Hematopoietic multipotent progenitor cell (in vitro differentiated cells): Measurements from ENCODE around the gene RALA. TPM values are rescaled to one million over a fixed set of nuclear protein-coding genes. Genes with fewer than 3 reads are reported as not detected.
"Not testable (repeated sequence)": the region's sequence is repeated elsewhere in the genome, so short reads cannot be mapped to it uniquely, and the experiment has no call there.

Source experiments
- DNase-seq, 3 donors: peaks; one replicate each; pipeline ENCODE4 v3.0.0-alpha.2; 2011 to 2015; ENCODE audit warnings: low read depth in 2 of 3, low spot score in 2 of 3
- total RNA-seq: library from RNA; depleted of rRNA; stranded (reverse); fragments of >200 nt; gene quantifications from one replicate; pipeline ENCODE4 v1.2.3, GENCODE V29; 2012

RALA gene
- total RNA-seq, 1 donor = 8.3 TPM

DNA sequence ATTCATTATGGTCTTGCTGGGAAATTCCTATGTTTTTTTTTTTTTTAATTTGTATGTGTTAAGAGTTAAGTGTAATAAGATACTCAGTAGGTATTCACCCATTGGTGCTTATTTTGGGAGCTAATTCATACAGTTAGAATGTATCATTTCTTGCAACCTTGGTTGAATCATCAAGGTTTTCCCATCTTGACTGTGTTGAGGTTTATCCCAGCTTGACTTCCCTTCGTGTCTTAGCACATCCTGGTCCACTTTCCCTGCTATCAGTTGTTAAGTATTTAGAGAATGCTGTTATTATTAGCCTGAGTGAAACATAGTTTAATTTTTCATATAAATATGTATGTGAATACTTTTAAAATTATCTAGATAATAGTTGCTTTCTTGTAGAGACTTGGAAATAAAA is 20.8 kb downstream of the RALA start:
- DNase-seq = no peak

DNA sequence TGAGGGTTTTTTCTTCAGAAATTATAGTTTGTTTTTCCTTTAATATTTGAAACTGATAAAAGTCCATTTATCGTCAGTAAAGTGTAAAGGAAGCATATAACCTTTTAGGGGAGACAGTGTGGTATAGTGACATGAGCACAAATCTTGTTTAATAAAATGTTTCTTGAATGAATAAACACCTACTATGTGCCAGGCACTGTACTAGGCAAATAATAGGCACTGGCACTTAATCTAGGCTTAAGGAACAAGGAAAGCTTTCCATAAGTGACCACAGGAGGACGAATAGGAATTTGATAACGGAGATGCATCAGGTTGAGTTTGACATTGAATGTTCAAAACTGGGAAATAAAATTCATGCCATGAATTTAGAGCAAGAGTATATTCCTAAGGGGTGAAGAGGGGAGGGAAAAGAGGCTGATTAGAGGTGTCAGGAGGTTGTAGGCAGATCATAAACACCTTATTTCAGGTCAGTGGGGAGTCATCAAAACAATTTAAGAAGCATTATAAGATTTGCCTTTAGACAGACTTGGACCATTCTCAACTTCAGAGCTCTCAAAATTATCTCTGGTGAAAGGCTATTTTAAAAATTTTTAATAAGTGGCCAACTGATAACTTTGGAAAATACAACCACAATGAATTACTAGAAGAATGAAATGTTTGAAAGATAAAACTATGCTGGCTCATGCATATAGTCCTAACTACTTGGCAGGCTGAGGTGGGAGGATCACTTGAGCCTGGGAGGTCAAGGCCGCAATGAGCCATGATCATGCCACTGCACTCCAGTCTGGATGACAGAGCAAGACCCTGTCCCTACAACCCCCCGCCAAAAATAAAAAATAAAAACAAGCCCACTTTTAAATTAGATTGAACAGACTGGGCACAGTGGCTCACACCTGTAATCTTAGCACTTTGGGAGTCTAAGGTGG is 22.4 kb downstream of the RALA start:
- DNase-seq = no peak

DNA sequence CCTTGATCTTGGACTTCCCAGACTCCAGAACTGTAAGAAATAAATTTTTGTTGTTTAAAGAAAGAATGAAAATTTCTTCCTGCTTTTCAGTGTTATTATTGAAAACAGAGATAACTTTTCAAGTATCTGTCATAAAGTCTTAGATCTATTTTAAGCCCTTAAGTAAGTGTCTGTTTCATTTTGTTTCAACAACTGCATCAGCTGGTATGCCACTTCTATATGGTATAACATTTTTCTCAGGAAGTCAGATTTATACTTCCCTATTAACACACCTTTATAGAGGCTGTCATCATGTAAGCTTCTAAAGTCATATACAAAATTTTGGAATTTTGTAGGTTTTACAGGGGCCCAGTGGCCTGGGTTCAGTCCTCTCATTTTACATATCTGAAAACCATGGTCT is 24.4 kb downstream of the RALA start:
- DNase-seq = no peak

DNA sequence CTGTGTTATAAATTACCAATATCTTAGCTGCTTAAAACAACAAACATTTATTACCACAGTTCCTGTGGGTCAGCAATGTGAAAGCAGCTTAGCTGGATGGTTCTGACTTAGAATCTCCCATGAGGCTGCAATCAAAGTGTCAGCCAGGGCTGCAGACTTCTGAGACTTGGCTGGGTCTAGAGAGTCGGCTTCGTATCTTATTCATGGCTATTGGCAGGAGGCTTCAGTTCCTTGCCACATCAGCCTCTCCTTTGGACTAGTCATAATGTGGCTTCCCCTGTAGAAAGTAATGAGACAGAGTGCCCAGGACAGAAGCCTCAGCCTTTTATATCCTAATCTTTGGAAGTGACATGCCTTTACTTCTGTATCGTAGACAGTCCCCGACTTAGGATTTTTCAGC is 27.3 kb downstream of the RALA start:
- DNase-seq = no peak

DNA sequence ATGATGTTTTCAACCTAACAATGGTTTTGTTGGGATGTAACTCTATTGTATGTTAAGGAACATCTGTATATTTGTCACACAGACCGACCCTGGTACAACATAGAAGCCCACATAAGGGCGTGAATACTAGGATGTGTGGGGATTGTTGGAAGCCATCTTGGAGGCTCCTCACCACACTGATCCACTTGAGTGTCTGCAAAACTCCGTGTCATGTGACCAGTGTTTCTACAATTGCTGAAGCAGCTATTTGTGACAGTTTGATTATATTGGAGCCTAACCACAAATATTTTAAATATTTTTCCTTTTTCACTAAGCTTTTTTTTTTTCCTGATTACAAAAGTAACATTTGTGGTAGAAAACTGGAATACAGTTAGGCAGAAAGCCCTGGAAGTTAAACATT is 27.9 kb downstream of the RALA start:
- DNase-seq = no peak

DNA sequence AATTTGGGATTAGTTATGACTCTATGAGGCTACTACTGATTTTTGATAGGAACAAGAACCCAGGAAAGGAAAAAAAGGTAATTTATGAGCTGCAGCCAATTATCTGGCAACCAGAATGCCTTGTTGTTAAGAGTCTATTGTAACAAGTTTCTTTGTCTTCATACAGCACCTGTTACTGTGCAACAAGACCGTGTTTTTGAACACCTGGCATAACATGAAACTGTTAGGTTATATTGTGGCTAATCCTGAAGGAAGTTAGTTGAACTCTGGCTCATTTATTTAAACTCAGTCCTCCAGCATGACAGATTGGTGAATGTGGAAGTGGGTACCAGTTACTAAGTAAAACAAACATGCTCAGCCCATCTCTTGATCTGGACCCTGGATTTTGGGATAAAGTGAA is 33.0 kb downstream of the RALA start:
- no peak for DNase-seq

DNA sequence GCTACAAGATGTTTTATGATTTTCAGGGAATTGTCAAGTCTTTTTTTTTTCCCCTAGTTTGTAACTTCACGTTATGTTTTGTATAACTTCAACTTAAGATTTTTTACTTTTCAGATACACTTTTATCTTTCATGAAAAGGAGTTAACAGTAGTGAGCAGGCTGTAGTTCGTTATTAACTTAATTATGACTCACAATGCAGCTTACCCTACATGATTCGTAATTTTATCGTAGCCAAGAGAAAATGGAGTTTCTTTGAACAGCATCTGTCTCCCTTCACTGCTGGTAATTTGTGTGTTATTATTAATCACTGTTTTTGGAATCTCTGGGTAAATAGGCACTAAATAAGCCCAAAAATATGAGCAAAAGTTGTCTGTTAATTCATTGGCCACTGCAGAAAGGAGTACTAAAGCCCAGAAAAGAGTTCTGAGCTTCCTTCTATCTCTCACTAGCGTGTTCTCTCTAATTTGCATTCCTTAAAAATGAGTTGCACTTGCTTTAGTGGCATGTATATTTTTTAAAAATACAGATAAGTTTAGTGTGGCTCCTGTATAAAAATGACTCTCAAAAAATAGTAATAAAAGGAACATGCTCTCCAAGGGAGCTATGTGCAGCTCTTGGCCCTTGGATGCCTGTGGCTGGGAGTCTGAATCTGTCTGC is 36.1 kb downstream of the RALA start:
- DNase-seq = no peak

DNA sequence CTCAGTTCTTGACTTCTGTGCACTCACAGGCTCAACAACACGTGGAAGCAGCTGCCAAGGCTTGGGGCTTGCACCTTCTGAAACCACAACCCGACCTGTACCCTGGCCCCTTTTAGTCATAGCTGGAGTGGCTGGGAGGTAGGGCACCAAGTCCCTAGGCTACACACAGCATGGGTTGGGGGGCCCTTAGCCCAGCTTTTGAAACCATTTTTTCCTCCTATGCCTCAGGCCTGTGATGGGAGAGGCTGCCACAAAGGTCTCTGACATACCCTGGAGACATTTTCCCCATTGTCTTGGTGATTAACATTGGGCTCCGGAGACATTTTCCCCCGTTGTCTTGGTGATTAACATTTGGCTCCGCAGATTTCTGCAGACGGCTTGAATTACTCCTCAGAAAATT is 38.6 kb downstream of the RALA start:
- no peak for DNase-seq

DNA sequence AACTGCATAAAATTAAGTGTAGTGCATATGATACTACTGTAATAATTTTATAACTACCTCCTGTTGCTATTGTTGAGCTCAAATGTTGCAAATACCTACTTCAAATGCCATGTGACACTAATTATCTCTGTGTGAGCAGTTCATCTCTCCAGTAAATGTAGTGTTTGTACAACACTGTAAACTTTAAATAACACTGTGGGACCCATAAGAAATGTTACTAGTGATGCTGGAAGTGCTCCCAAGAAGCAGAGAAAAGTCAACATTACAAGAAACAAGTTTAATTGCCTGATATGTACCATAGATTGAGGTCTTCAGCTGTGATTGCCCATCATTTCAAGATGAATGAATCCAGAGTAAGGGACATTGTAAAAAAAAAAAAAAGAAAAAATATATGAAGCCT is 39.9 kb downstream of the RALA start:
- DNase-seq = no peak

DNA sequence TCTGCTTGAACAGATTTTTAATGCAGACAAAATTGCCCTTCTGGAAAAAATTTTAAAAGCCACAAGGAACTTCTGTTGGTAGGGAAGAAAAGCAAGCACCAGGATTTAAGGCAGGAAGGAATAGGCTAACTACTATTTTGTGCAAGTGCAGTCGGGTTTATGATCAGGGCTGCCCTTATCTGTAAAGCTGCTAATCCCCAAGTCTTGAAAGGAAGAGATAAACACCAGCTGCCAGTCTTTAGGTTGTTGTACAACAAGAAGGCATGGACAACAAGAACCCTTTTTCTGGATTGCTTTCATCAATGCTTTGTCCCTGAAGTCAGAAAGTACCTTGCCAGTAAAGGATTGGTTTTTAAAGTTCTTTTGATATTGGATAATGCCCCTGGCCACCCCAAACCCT is 40.7 kb downstream of the RALA start:
- no peak for DNase-seq

DNA sequence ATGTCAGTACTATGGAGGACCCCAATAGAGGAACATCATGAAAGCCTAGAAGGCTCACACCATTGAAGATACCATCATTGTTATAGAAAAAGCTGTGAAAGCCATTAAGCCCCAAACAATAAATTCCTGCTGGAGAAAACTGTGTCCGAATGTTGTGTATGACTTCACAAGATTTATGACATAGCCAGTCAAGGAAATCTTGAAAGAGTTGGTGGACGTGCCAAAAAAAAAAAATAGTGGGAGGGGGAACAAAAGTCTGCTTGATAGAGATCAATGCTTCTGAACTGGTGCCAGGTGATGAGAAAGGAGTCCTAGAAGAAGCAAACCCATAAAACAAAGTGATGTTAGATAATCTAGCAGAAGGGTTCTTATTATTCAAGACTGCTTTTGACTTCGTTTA is 41.2 kb downstream of the RALA start:
- no peak for DNase-seq

DNA sequence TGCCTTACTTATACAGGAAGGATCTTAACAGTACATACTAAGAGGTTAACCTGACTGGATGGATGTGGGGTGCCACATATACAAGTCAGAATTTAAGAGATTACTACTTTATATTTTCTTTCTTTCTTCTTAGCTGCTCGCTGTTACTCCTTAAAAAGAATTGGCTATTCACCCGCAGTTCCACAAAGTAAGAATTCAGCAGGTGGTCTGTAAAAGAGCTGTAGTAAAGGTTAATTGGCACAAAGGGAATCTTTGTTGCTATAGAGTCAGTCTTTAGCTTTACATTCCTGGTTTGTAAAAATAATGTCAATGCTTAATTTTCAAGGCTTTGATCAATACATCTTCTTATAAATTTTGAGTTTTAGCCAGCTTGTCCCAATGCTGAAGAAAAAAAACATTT is 43.2 kb downstream of the RALA start:
- DNase-seq = no peak

DNA sequence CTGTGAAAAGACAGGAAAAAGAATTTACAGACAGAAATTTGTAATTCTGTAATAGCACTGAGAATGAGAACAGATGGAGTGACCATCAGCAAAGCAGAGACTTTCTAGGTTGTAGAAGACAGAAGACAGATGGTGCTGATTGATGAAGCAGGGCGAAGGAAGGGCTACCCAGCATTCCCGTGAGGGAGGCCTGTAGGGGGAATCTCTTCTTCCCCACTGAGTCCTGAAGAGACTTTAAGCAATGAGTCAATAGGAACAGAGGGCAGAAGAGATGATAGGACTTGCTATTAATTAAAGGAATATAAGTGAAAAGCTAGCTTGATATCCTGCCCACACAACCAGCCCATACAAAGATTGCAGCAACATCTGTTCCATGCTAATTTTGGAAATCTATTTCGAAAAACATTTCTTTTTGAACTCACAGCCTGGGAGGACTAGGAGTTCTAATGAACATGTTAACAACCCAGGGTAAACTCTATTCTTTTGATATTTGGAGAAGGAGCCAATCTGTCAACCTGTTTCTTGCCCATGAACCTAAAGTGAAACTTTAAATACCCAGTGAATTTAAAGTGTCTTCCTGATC is 44.1 kb downstream of the RALA start:
- no peak for DNase-seq

DNA sequence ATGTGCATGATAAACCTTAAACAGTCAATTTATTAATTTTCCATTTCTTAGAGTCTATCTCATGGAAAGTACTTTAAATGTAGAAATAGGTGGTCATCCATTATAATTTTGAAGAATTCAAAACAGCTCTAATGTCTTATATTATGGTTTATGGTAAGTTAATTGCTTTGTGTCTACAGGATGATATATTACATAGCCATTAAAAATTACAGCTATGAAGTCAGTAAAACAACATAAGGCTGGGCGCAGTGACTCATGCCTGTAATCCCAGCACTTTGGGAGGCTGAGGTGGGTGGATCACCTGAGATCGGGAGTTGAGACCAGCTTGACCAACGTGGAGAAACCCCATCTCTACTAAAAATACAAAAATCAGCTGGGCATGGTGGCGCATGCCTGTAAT is 44.9 kb downstream of the RALA start:
- not testable (repeated sequence) for DNase-seq

DNA sequence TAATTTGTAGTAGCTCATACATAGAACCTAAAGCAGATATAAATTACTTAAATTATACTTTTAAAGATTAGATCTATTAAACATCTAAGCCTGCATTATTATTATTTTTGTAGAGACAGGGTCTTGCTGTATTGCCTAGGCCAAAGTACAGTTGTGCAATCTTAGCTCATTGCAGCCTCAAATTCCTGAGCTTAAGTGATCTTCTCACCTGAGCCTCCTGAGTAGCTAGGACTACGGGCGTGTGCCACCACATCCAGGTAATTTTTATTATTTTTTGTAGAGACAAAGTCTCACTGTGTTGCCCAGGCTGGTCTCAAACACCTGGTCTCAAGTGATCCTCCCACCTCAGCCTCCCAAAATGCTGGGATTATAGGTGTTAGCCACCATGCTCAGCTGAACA is 46.7 kb downstream of the RALA start:
- DNase-seq = no peak

DNA sequence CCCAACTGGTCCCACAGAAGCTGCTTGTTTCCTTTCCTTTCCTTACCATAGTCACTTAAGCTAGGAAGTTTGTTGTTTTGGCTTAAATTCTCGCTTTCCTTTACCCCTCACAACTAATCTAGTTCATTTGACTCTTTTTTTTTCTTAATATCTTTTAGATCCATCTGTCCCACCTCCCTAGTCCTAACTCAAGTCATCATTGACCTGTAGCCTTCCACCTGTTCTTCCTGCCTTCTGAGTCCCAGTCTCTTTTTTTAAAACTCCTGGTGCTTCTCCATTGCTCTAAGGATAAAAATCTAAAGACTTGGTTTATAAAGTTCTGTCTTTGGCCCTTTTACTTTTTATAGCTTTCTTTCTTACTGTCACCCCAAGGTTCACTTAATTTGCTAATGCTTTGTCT is 47.6 kb downstream of the RALA start:
- DNase-seq = no peak

DNA sequence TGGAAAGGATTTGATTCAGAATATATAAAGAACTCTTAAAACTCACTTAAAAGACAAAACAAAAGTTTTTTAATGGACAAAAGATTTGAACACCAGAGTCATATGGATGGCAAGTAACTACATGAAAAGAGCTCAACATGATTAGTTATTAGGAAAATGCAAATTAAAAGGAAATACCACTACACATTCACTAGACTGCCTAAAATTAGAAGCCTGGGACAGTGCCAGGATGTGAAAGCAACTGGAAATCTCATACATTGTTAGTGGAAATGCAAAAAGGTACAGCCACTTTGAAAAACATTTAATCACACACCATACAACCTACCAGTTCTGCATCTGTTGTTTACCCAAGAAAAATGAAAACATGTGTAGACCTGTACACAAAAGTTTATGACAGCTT is 48.8 kb downstream of the RALA start:
- no peak for DNase-seq

DNA sequence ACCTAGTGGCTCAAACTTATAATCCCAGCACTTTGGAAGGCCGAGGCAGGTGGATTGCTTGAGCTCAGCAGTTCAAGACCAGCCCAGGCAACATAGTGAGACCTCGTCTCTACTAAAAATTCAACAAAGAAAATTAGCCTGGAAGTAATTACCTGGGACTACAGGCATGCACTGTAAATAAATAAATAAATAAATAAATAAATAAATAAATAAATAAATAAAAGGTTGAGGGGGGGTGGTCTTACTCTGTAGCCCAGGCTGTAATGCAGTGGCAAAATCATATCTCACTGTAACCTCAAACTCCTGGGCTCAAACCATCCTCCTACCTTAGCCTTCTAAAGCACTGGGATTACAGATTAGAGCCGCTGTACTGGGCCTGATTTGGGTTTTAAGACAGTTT is 50.5 kb downstream of the RALA start:
- no peak for DNase-seq

DNA sequence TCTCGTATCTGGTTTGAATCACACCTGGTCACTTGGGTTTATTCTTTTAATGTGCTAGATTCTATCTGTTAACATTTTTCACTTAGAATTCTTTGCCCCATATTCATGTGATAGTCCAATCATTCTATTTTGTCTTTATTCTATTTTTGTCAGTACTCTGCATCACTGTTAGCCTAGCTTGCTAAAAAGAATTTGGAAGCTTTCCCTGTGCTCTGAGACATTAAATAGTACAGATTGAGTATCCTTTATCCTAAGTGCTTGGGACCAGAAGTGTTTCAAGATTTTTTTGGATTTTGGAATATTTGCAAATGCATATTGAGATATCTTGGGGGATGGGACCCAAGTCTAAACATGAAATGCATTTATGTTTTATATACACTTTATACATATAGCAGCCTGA is 51.0 kb downstream of the RALA start:
- no peak for DNase-seq

DNA sequence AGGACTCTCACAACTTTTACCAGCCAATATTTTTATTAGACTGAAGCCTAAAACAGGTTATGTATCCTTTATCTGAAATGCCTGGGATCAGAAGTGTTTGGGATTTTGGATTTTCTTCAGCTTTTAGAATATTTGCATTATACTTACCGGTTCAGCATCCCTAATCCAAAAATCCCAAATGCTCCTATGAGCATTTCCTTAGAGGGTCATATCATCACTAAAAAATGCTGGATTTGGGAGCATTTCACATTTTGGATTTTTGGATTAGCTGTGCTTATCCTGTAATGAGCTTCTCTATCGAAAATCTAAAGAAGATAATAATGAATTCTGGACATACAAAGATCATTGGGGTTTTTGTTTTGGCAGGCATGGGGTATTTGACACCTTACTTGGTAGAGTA is 53.0 kb downstream of the RALA start:
- no peak for DNase-seq

DNA sequence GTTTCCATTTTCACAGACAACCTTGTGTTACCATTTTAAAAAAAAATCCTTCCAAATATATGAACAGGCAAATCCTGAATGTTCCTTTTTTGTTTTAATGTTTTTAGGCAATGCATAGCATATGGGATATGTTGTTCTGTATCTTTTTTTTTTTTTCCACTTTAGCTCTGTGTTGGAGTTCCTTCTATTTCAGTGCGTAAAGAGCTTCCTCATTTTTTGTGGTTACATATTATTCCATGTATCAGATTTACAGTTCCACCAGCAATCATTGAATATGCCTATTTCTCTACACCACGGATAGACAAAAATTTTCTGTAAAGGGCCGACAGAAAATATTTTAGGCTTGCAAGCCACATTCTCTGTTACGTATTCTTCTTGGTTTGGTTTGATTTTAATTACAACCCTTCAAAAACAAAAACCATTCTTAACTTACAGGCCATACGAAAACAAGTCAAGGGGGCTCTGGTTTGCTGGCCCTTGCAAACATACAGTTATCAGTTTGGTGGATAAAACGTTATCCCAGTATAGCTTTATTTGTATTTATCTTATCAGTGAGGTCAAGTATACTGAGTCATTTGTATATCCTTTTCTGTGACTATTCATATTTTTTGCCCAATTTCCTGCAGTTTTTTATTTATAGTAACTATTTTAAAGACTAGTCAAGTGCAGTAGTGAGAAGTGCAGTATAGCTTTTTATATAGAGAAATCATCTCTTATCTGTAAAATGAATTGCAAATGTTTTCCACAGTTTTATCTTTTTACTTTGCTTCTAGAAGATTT is 55.7 kb downstream of the RALA start:
- DNase-seq = no peak
